ENCODE data around the gene CHMP4A. TPM values are rescaled to one million over a fixed set of nuclear protein-coding genes. Genes with fewer than 3 reads are reported as not detected.

Gene CHMP4A
- total and polyA plus RNA-seq, 2 of the 13 experiments (the other 11 are each of a cell fraction or from before 2014, with no cell fraction given), result 83.6 to 113 TPM

DNA sequence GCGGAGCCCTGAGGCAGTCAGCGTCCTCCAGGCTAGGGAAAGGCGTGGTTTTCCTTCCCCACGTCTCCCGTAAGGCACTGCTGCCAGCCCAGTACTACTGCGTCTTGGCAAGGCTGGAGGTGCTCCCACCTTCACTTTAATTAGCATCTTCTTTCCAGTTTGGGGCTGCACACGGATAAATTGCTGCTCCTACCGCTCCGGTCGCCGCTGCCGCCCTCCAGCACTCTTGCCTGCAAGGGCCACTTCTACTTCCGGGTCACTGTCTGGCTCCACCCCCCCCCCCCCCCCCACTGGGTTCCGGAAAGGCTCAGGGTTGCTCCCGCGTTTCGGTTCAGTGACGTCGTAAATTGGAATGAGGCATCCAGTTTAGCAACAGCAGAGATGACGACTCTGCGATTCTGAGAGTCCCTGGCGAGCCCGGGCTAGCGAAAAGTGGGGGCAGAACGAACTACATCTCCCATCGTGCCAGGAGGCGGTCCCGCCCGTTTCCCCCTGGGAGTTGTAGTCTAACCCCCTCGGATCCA is 18.9 kb upstream of the CHMP4A start, which contains the start of gene NEDD8 (continued):
- TF ChIP-seq TARDBP (CRISPR knock-in tag; IDR thresholded peaks at IDR 0.05) (0 out of 2 replicates have a peak, but pooled peaks have one; percentile 17), JDP2 (CRISPR knock-in tag; IDR thresholded peaks at IDR 0.05; ENCODE audit: borderline replicate concordance) (no peak; the same call in 1 of the 2 replicates), NCOA5 (CRISPR knock-in tag; IDR thresholded peaks at IDR 0.05) (no peak), THAP11 (CRISPR knock-in tag; IDR thresholded peaks at IDR 0.05) (peak; percentile 97), DMAP1 (CRISPR knock-in tag; IDR thresholded peaks at IDR 0.05) (peak; percentile 87; the same call in 1 of the 2 replicates), SETDB1 (CRISPR knock-in tag; IDR thresholded peaks at IDR 0.05; ENCODE audit: borderline replicate concordance) (no peak; the same call in 1 of the 2 replicates), NCOA2 (CRISPR knock-in tag; IDR thresholded peaks at IDR 0.05) (peak; percentile 15), CBFB (CRISPR knock-in tag; IDR thresholded peaks at IDR 0.05) (0 out of 2 replicates have a peak, but pooled peaks have one; percentile 89), PAF1 (CRISPR knock-in tag; IDR thresholded peaks at IDR 0.05) (no peak), ZNF616 (CRISPR knock-in tag; IDR thresholded peaks at IDR 0.05; ENCODE audit: low read depth) (no peak; the same call in 1 of the 2 replicates), MLLT10 (CRISPR knock-in tag; IDR thresholded peaks at IDR 0.05) (peak; percentile 6; the same call in 1 of the 2 replicates), HMGA1 (CRISPR knock-in tag; conservative IDR thresholded peaks at IDR 0.05) (no peak), HMG20B (CRISPR knock-in tag; conservative IDR thresholded peaks at IDR 0.05) (peak; percentile 73), ZNF33B (CRISPR knock-in tag; IDR thresholded peaks at IDR 0.05) (peak; percentile 23; the same call in 1 of the 2 replicates), CBX1 (IDR thresholded peaks at IDR 0.05; ENCODE audit: low read depth) (peak; percentile 4), HNRNPL (IDR thresholded peaks at IDR 0.05; ENCODE audit: low read depth, low read length) (0 out of 2 replicates have a peak, but pooled peaks have one; percentile 61), TGIF2 (CRISPR knock-in tag; IDR thresholded peaks at IDR 0.05) (peak; percentile 78; the same call in 1 of the 2 replicates), ZNF788 (CRISPR knock-in tag; IDR thresholded peaks at IDR 0.05; ENCODE audit: borderline replicate concordance) (peak; percentile 100), ZNF260 (CRISPR knock-in tag; IDR thresholded peaks at IDR 0.05; ENCODE audit: borderline replicate concordance, low read depth) (0 out of 2 replicates have a peak, but pooled peaks have one; percentile 77), ZNF549 (CRISPR knock-in tag; IDR thresholded peaks at IDR 0.05) (0 out of 2 replicates have a peak, but pooled peaks have one; percentile 12)
- TF ChIP-seq, protein P1, sequence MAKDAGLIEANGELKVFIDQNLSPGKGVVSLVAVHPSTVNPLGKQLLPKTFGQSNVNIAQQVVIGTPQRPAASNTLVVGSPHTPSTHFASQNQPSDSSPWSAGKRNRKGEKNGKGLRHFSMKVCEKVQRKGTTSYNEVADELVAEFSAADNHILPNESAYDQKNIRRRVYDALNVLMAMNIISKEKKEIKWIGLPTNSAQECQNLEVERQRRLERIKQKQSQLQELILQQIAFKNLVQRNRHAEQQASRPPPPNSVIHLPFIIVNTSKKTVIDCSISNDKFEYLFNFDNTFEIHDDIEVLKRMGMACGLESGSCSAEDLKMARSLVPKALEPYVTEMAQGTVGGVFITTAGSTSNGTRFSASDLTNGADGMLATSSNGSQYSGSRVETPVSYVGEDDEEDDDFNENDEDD (CRISPR knock-in tag; IDR thresholded peaks at IDR 0.05; ENCODE audit: borderline replicate concordance), result peak; percentile 43; the same call in 1 of the 2 replicates
- TF ChIP-seq, protein P2, sequence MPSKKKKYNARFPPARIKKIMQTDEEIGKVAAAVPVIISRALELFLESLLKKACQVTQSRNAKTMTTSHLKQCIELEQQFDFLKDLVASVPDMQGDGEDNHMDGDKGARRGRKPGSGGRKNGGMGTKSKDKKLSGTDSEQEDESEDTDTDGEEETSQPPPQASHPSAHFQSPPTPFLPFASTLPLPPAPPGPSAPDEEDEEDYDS (CRISPR knock-in tag; IDR thresholded peaks at IDR 0.05), result peak; percentile 58
- TF ChIP-seq, protein P3, sequence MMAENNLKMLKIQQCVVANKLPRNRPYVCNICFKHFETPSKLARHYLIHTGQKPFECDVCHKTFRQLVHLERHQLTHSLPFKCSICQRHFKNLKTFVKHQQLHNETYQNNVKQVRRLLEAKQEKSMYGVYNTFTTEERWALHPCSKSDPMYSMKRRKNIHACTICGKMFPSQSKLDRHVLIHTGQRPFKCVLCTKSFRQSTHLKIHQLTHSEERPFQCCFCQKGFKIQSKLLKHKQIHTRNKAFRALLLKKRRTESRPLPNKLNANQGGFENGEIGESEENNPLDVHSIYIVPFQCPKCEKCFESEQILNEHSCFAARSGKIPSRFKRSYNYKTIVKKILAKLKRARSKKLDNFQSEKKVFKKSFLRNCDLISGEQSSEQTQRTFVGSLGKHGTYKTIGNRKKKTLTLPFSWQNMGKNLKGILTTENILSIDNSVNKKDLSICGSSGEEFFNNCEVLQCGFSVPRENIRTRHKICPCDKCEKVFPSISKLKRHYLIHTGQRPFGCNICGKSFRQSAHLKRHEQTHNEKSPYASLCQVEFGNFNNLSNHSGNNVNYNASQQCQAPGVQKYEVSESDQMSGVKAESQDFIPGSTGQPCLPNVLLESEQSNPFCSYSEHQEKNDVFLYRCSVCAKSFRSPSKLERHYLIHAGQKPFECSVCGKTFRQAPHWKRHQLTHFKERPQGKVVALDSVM (CRISPR knock-in tag; IDR thresholded peaks at IDR 0.05), result peak; percentile 81; the same call in 1 of the 2 replicates
- TF ChIP-seq, protein P4, sequence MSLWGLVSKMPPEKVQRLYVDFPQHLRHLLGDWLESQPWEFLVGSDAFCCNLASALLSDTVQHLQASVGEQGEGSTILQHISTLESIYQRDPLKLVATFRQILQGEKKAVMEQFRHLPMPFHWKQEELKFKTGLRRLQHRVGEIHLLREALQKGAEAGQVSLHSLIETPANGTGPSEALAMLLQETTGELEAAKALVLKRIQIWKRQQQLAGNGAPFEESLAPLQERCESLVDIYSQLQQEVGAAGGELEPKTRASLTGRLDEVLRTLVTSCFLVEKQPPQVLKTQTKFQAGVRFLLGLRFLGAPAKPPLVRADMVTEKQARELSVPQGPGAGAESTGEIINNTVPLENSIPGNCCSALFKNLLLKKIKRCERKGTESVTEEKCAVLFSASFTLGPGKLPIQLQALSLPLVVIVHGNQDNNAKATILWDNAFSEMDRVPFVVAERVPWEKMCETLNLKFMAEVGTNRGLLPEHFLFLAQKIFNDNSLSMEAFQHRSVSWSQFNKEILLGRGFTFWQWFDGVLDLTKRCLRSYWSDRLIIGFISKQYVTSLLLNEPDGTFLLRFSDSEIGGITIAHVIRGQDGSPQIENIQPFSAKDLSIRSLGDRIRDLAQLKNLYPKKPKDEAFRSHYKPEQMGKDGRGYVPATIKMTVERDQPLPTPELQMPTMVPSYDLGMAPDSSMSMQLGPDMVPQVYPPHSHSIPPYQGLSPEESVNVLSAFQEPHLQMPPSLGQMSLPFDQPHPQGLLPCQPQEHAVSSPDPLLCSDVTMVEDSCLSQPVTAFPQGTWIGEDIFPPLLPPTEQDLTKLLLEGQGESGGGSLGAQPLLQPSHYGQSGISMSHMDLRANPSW (CRISPR knock-in tag; IDR thresholded peaks at IDR 0.05; ENCODE audit: borderline replicate concordance), result no peak
- TF ChIP-seq, protein P5, sequence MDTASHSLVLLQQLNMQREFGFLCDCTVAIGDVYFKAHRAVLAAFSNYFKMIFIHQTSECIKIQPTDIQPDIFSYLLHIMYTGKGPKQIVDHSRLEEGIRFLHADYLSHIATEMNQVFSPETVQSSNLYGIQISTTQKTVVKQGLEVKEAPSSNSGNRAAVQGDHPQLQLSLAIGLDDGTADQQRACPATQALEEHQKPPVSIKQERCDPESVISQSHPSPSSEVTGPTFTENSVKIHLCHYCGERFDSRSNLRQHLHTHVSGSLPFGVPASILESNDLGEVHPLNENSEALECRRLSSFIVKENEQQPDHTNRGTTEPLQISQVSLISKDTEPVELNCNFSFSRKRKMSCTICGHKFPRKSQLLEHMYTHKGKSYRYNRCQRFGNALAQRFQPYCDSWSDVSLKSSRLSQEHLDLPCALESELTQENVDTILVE (CRISPR knock-in tag; IDR thresholded peaks at IDR 0.05), result no peak

Measured in HepG2 (cell line).